Cardiac muscle cell (in vitro differentiated cells and primary cell): ENCODE data around the gene HIGD1B. TPM values are rescaled to one million over a fixed set of nuclear protein-coding genes. Genes with fewer than 3 reads are reported as not detected.

Experiments
- DNase-seq, 2 donors: peaks; one replicate each; pipeline versions ENCODE4 v3.0.0 to v3.0.0-alpha.2; 2010 to 2017; ENCODE audit warnings: low read depth in 1 of 2, low spot score in 1 of 2
- H3K27ac ChIP-seq: fragments of 200-600 bp; sonication (generic); 2 replicates; pipeline ENCODE4 v1.5.1; 2016
- H3K27me3 ChIP-seq: fragments of 200-600 bp; sonication (generic); 2 replicates; pipeline ENCODE4 v1.6.0; 2016; ENCODE audit warnings: control low read depth
- H3K36me3 ChIP-seq: fragments of 200-600 bp; sonication (generic); 2 replicates; pipeline ENCODE4 v1.5.1; 2016; ENCODE audit warnings: control low read depth
- H3K4me1 ChIP-seq: fragments of 200-600 bp; sonication (generic); 2 replicates; pipeline ENCODE4 v1.8.1; 2017; ENCODE audit warnings: low read depth, mild to moderate bottlenecking, mixed run types
- H3K4me3 ChIP-seq: fragments of 200-600 bp; sonication (generic); 2 replicates; pipeline ENCODE4 v1.5.1; 2016; ENCODE audit warnings: mild to moderate bottlenecking
- H3K9me3 ChIP-seq: fragments of 200-600 bp; sonication (generic); 2 replicates; pipeline ENCODE4 v1.5.1; 2017; ENCODE audit warnings: low read depth, mild to moderate bottlenecking, control low read depth
- polyA plus RNA-seq: library from polyadenylated mRNA; unstranded; fragments of >200 nt; fragmentation: Nextera tagmentation; extraction: Ambion mirVana; gene quantifications from 2 replicates; pipeline ENCODE4 v1.2.1, GENCODE V29; 2016
- total RNA-seq: library from RNA; depleted of rRNA; stranded (reverse); fragments of >200 nt; gene quantifications from 2 replicates; pipeline ENCODE4 v1.2.3, GENCODE V29; 2016
- TF ChIP-seq, protein P1 (sequence below): IDR thresholded peaks from 2 replicates; pipeline ENCODE4 v1.5.1; 2012; ENCODE audit warnings: low read depth, mild to moderate bottlenecking, low read length

Gene HIGD1B
- not detected in 2 replicates for total RNA-seq
- 0.55 TPM in 1 of 2 replicates, not detected in the other for polyA plus RNA-seq

DNA sequence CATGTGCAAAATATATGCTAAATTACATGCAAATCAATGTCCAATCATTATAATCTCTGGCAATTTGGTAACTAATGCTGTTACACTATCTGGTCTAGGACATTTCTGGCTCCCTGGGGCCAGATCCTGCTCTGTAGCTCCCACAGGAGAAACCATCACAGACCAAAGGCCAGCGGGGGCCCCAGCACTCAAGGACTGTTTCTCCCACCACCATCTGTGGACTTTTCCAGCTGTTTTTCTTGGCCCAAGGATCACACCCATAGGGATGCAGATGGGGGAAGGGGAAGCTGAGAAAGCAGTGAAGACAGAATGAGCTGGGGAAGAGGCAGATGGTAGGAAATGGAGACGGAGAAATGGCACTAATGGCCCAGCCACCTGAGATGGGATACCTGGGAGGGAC, at the start of gene HIGD1B:
Gene HIGD1B (plus strand): TSS at position 298 of the 400 bp plus-strand sequence. CDS start 270 bp downstream, outside the sequence.
- DNase-seq = no peak
- H3K27me3 ChIP-seq = no peaks in the 10 kb centered on the region
- H3K27ac ChIP-seq = no peak within 1 kb of the TSS
- no peak within 1 kb of the TSS for H3K4me3 ChIP-seq
- peaks cover 20% of the 10 kb centered on the region for H3K4me1 ChIP-seq
- peaks cover 13% of the 10 kb centered on the region for H3K36me3 ChIP-seq
- H3K9me3 ChIP-seq = no peaks in the 10 kb centered on the region
- TF ChIP-seq, protein P1, sequence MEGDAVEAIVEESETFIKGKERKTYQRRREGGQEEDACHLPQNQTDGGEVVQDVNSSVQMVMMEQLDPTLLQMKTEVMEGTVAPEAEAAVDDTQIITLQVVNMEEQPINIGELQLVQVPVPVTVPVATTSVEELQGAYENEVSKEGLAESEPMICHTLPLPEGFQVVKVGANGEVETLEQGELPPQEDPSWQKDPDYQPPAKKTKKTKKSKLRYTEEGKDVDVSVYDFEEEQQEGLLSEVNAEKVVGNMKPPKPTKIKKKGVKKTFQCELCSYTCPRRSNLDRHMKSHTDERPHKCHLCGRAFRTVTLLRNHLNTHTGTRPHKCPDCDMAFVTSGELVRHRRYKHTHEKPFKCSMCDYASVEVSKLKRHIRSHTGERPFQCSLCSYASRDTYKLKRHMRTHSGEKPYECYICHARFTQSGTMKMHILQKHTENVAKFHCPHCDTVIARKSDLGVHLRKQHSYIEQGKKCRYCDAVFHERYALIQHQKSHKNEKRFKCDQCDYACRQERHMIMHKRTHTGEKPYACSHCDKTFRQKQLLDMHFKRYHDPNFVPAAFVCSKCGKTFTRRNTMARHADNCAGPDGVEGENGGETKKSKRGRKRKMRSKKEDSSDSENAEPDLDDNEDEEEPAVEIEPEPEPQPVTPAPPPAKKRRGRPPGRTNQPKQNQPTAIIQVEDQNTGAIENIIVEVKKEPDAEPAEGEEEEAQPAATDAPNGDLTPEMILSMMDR = no peak

DNA sequence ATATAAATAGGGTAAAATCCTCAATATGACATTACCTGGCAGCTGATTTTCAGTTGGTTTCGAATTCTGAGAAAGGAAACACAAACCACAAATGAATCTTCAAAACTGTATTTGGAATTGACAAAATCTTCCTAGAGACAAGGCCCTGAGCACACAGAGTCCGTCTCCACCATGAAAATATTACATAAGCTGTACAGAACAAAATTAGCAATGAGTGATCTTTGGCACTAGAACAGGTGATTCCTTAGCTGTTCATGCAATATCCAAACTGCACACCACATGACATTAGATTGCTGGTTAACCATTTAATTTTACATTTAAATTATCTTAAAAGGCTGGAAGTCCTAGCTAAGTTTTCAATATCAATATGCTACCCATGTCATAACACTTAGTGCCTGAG, 49.3 kb upstream of the HIGD1B start:
- Histone ChIP-seq H3K27ac (peak overlapping the region; percentile 98), H3K9me3 (no peaks in the 10 kb centered on the region), H3K4me3 (no peak overlapping the region), H3K36me3 (peaks cover 7% of the 10 kb centered on the region), H3K27me3 (no peaks in the 10 kb centered on the region), H3K4me1 (peaks cover 45% of the 10 kb centered on the region)
- TF ChIP-seq, protein P1 = no peak
- DNase-seq = no peak

DNA sequence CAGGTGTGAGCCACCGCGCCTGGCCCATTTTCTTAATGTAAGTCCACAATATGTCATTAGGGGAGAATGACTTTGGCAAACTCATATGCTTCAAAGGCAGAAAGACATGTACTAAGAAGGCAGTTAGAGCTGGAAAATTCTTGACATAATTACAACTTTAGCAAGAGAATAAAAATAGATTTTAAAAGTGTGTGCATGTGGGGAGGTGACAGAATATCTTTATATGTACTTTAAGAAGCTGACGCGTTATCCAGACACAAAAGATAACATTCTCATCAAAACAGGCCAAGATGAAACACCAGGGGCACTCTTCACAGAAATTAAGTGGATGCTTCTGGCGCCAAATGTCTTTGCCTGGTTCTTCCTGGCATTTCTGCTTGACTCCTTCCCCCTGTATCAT, 45.8 kb upstream of the HIGD1B start:
- no peak for DNase-seq
- TF ChIP-seq, protein P1 = no peak
- Histone ChIP-seq H3K4me1 (peaks cover 31% of the 10 kb centered on the region), H3K9me3 (no peaks in the 10 kb centered on the region), H3K27ac (peak overlapping the region; percentile 81), H3K27me3 (no peaks in the 10 kb centered on the region), H3K36me3 (peaks cover 27% of the 10 kb centered on the region), H3K4me3 (no peak overlapping the region)

DNA sequence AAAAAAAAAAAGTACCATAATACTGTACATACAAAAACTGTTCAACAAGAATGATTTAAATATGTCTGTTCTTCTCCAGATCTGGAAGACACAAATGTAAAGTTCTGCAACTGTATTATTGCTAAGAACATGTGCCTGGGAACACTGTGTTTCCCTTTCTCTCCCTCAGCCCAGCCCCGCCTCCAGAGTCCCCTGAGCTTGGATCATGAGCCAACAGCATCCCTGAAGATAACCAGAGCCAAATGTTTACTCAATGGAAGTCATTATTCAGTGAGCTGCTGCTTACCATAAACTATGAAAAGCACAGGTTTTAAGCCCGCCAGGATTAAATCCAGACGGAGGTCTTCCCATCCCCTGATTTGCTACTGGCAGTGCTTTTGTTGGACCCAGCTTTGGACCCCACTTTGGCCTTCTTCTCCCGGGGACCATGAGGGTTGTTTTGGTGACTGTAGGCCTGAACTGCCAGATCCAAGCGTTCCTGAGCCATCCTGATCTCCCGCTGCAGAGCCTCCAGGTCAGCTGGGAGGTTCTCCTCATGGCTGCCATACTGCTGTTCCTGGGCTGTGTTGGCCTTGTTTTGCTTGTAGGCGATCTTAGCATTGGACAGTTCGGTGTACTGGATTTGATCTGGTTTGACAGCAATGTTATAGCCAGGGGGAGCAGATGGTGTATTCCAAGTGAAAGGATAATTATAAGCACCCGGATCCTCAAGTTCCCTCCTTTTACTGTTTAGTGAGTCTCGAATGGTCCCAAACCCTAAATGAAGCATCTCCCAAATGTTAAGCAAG, 43.2 kb upstream of the HIGD1B start:
- no peaks in the 10 kb centered on the region for H3K27me3 ChIP-seq
- H3K36me3 ChIP-seq = peaks cover 27% of the 10 kb centered on the region
- H3K4me3 ChIP-seq = no peak overlapping the region
- DNase-seq = peak in 1 of 2 donors; percentile 49
- TF ChIP-seq, protein P1 = no peak
- H3K27ac ChIP-seq = no peak overlapping the region
- H3K4me1 ChIP-seq = peaks cover 19% of the 10 kb centered on the region
- H3K9me3 ChIP-seq = no peaks in the 10 kb centered on the region

DNA sequence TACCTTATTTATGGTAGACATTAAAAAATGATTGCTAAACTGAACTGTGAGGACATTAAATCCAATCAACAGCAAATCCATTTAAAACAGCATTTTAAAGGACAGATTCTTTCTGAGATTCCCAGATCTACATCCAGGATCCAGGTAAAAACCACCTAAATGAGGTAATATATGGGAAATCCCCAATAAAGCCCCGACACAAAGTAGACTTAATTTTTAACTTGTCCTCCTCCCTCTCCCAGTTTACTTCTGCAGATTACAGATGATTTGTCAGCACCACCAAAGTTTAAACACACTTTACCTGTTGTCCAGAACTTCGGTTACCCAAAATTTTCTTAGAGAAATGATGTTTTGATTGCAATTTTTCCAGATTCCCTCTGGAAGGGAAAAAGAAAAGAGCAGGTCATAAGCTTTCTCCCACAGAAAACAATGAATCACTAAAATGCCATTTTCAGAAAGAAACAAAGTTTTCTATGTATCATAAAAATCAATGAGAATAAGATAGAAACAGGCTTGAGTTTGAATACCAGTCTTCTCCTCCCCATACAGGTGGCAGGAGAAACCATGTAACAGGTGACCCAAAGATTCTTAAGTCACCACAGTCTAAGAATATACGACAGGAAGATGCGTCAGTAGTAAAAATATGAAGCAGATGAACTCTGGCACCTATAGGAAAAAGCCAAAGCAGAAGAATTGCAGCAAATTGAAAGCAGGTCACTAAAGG, 40.4 kb upstream of the HIGD1B start:
- H3K36me3 ChIP-seq = peaks cover 20% of the 10 kb centered on the region
- H3K4me1 ChIP-seq = peaks cover 9% of the 10 kb centered on the region
- TF ChIP-seq, protein P1 = no peak
- H3K27ac ChIP-seq = peak overlapping the region; percentile 28
- H3K9me3 ChIP-seq = no peaks in the 10 kb centered on the region
- H3K4me3 ChIP-seq = no peak overlapping the region
- H3K27me3 ChIP-seq = no peaks in the 10 kb centered on the region
- DNase-seq = no peak
